Activated CD4-positive, CD25-positive, alpha-beta regulatory T cell treated with anti-CD3 and anti-CD28 coated beads, Interleukin-2, amount 50 U/mL, for 24 hours (primary cell): ENCODE results near the gene PFKP.

Experiments
- ATAC-seq, 2 donors: fragments of 150-1000 bp; cut with Tn5 transposase; one replicate each; pipeline ENCODE4 v1.10.0; 2021; ENCODE audit warnings: mild to moderate bottlenecking in 1 of 2, moderate library complexity in 1 of 2

Gene PFKP

DNA sequence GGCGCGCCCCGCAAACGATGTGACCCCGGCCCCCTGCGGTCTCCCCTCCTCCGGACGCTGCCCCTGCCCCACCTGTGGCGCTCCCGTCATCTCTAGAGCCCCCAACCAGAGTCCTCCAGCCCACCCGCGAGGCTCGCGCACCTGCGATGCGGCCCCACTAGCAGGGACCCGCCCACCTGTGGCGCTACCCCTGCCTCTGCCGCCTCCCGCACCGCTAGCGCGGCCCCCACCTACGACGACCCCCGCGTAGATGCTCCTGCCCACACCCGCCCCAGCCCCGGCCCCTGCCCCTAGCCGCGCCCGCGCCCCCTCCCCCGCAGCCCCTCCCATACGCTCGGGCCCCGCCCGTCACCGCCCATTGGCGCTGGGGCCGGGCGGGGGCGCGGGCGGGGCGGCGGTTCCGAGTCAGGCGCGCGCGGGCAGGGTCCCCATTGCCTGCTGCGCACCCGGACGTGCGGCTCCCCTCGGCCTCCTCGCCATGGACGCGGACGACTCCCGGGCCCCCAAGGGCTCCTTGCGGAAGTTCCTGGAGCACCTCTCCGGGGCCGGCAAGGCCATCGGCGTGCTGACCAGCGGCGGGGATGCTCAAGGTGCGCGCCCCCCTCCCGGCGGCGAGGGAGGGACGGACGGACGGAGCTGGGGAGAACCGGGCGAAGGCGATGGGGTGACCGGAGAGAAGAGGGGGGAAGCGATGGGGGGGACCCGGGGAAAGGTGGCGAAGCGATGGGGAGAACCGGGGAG lies at the start of gene PFKP:
Gene PFKP, plus strand, starts transcription at position 431 of the 741 bp plus-strand sequence. Its CDS starts 48 bp downstream, at position 479.
- peak; percentile 52 to 60 for ATAC-seq

DNA sequence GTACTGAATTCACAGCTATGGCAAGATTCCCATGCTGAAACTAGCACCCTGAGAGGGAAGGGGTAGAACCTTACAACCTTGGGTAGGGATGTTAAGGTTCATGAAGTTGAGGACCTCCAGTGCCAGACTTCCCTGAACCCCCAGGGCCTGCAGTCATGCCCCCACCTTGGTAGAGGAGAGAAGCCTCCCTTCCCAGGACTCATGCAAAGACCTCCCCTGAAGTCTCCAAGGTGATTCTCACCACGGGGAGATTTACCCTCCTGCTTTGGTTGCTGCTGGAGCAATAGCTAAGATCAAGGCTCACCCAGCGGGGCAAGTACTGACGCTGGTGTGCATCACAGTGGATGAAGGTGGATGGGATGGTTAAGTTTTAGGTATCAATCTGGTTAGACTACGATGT lies 49.1 kb upstream of the PFKP start:
- ATAC-seq, result no peak

DNA sequence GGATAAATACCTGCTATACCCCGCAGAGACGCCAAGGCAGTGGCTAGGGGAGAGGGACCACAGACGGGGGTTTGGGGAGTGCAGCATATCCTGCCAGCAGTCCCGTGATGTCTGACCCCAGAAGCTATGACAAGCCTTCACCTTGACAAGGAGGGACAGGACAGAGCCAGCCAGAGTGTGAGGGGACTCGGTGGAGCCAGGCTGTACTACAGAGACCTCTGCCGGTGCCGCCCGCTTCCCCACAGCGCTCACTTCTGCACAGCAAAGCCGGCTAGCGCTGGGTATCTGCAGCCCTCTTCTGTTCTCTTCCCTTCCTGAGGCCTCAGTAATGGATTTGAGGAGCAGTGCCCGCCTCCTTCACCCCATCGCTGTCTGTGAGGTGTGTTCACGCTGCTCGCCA lies 47.0 kb upstream of the PFKP start:
- no peak for ATAC-seq

DNA sequence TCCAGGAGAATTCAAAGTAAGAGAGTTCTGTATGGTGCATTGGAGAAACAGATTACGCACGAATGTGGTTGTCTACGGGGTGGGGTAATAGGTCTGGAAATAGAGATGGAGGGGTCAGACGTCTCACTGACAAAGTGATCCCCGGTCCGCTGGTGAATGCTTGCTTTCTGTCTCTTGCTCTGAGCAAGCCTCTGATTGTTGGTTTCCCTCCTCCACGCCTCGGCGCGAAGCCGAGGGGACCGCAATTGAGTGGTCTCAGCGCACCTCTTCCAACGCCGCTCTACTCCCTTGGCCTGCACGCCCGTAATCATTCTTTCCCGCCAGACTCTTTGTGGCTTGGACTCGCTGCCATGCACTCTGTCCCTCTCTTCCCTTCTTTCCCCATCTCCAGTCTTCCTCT lies 46.5 kb upstream of the PFKP start:
- ATAC-seq, result no peak

DNA sequence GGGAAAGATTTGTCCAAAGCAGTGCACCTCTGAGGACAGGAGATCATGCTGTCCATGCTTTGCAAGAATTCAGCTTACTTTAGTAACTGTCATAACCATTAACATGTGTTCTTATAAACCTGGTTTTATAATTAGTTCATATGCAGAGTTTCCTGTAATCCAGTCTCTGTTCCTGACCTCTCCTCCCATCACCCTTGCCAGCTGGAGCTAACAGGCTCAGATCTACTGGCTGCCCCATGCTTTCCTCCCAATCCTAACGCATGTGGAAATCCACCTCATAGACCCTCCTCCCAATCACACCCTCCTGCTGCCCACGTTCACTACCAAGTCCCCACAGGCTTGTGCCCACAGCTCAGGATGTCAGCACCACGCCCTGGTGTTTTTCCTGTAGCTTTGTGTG lies 45.3 kb upstream of the PFKP start:
- ATAC-seq, result no peak

DNA sequence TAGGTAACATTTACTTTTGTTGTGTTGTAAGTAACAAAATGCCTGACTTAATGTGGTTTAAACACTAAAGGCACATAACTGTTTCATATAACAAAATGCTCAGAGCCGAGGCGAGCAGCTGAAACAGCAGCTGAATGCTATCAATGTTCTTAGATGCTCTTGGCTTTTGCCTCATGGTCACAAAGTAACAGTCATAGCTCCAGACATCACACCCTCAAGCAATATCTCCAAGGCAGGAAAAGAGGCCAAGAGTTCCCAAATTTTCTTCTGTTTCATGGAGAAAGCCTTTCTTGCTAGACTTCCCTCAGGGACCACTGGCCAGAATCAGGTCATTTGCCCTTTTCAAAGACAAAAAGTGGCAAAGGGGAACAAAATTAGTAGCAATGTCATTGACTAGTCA lies 43.5 kb upstream of the PFKP start:
- no peak for ATAC-seq

DNA sequence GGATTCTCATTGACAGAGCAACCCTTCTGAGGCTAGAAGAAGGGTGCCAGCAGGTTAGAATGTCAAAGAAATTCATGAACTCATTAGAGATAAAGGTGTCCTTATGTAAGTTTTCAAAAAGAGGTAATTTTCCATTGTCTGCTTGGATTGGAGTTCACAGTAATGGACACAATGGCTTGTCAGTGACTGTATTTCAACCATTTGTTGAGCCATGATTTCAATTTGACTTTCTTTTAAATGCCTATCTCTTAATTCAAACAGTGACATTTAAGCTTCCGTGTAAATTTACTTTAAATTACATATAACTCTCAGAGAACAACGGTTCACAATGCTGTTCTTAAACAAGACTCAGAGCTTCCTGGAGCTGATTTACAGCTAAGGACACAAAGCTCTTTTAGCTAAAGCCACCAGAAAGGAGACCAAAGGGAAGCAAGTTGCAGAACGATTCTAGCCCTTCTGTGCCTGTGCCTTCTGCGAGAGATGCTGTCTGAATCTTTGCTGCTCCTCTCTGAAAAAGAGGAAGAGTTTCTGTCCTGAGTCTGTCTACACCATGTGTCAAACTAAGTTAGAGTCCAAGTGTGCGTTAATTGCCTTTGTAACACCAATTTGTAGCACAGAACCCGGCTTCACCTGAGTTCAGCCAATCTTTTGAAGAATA lies 42.2 kb upstream of the PFKP start:
- no peak for ATAC-seq

DNA sequence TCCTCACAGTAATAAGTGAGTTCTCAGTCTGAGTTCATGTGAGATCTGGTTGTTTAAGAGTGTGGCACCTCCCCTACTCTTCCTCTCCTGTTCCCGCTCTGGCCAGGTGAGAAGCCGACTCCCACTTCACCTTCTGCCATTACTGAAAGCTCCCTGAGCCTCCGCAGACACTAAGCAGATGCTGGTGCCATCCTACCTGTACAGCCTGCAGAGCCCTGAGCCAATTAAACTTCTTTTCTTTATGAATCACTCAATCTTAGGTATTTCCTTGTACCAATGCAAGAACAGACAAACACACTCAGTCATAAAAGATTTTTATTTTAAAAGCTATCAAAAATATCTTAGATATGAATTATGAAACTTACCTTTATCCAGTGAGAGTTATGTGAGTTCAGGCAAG lies 39.5 kb upstream of the PFKP start:
- no peak for ATAC-seq

DNA sequence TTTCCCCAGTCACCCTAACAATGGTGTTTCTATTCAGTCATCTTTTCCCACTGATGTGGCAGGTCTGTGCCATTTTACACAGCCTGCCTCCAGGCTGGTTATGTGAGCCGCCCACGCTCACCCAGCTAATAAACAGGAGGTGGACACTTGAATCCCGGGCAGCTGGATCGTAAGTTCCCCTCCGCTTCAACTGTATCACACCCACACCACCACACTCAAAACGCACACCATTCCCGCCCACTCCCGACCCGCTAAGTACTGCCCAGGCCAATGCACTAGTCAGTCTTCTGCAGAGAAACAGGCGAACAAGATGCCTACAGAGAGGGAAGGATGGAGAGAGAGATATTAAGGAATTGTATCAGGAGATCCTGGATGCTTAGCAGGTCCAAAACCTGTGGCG lies 38.9 kb upstream of the PFKP start:
- no peak for ATAC-seq

DNA sequence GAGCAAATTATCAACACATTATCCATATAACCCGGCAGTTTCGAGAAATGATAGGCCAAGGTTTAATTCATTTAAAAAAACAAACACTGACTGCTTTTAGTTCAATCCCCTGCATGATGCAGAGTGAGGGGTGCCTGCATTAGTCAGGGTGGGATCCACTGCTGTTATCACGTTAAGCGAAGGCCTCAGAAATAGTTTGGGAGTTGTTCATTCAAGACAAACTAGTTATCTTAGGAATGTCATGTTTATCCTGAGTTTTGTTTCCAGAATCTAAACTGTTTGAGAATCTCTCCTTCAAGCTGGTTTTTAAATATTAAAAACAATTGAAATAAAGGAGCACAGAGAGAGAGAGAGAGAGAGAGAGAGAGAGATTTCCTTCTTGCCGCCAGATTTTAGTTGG lies 36.6 kb upstream of the PFKP start:
- ATAC-seq, result no peak

DNA sequence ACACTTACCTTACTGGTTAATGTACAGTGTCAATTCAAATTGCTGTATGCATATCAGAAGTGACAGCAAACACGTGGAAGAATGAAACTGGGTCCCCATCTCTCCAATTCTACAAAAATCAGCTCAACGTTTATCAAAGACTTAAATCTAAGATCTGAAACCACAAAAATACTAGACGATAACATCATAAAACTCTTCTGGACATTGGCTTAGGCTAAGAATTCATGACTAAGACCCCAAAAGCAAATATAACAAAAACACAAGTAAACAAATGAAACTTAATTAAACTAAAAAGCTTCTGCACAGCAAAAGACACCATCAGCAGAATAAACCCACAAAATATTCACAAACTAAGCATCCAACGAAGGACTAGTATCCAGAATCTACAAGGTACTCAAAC lies 35.9 kb upstream of the PFKP start:
- ATAC-seq, result no peak

DNA sequence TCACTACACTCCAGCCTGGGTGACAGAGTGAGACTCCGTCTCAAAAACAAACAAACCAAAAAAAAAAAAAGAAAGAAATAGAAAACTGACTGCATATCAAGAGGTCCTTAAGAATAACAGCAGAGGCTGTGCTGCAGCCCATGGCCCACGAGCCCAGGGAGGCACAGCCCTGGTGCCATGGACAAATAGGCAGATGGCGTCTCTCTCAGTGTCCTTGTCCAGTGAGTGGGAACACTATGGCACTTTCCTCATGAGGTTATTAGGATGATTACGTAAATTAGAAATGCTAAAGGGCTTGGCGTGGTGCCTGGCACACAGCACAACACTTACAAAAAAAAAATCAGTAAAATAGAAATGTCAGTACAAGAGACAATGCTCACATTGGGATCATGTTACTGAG lies 33.4 kb upstream of the PFKP start:
- no peak for ATAC-seq

DNA sequence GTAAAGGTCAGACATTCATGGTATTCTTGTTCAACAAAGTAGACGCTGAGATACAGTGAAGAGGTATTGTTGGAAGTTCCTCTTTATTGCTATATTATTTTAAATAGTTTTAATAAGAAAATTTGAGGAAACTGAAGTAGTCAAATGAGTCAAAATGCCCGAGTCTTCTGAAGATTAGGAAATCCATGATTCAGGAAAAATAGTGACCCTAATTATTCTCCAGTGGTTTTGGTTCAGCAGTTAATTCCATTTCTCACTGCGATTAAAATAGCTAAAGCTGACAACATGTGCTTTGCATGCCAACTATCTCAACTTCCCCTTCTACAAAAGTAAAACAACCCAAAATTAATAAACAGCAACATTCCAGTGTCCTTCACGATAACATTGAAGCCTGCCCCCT lies 32.7 kb upstream of the PFKP start:
- ATAC-seq, result no peak

DNA sequence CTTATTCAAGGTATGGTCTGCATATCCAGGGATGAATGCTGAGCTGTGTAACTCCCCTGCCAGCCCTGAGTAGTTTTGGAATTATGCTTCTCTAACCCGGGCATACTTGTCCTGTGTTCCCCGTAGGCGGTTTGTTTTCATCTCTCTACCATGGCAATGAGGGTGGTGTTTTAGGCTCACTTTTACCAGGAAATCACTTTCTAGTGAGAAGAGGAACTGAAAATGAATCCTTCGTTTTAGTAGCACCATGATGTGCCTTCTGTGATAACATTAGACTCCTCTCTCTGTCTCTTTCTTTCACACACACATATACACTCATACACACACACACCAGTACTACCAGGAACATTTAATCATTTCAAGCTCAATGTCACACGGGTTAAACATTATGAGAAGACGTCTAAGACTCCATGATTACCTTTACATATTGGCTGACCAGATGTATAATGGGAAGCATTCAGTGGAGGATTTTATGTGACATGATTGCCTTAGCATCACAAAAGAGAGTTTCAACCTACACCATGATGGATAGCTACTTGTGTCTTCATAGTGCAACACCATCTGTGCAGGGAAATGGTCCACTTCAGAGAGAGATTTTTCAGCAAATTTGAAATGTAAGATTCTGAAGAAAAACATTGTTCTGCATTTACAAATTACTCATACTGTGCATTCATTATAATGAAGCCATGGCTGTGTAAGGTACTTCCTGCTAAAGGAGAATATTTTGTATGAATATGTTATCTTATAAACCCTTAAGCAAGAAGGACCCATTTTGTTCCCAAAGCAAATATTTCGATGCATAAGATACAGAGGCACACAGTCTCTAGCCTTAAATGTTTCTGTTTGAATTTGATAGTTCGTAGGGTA lies 31.0 kb upstream of the PFKP start:
- peak; percentile 35 to 53 for ATAC-seq

DNA sequence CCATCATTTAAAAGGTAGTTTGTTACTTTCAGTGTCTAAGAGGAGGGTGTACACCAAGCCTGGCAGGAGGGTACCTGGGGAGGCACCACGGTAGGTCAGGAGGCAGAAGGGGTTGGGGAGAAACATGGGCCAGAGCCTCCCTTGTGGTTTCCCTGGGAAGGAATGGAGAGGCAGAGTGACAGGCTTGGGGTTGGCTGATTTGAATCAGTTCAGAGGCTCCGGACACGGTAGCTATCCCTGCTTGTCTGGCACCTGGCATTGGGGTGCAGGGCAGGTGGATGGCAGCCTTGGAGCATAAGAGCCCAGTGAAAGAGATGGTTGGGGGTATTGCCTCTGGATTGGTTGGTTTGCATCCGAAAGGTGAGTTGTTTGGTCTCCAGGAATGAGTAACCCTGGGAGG lies 30.2 kb upstream of the PFKP start:
- ATAC-seq, result no peak

DNA sequence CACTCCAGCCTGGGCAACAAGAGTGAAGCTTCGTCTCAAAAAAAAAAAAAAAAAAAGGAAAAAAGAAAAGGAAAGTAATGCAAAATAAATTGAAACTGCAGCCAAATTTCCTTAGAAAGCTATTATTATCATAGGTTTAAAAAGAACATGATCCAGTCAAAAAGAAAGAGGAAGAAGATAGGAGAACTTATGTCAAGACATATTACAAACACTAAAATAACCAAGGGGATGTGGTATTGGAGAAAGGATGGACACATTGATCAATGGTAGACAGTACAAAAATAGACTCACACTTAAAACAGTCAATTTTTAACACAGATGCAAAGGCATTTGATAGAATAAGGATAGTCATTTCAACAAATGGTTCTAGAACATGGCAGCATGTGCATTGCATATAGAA lies 27.3 kb upstream of the PFKP start:
- ATAC-seq, result no peak

DNA sequence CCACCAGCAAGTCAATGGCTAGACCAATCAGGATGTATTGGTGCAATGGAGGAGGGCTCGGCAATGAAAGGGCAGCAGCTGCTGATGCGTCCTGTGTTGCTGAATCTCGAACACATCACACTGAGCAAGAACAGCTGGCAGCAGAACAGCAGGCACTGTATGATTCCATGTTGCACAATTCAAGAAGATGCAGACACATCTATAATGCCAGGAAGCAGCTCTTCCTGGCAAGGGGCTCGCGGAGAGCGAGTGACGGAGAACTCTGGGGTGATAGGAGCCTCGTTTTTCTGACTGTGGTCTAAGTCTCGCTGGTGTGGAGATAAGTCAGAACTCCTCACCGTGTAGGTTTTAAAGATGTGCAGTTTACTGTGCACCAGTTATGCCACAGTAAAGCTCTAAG lies 24.8 kb upstream of the PFKP start:
- ATAC-seq, result no peak

DNA sequence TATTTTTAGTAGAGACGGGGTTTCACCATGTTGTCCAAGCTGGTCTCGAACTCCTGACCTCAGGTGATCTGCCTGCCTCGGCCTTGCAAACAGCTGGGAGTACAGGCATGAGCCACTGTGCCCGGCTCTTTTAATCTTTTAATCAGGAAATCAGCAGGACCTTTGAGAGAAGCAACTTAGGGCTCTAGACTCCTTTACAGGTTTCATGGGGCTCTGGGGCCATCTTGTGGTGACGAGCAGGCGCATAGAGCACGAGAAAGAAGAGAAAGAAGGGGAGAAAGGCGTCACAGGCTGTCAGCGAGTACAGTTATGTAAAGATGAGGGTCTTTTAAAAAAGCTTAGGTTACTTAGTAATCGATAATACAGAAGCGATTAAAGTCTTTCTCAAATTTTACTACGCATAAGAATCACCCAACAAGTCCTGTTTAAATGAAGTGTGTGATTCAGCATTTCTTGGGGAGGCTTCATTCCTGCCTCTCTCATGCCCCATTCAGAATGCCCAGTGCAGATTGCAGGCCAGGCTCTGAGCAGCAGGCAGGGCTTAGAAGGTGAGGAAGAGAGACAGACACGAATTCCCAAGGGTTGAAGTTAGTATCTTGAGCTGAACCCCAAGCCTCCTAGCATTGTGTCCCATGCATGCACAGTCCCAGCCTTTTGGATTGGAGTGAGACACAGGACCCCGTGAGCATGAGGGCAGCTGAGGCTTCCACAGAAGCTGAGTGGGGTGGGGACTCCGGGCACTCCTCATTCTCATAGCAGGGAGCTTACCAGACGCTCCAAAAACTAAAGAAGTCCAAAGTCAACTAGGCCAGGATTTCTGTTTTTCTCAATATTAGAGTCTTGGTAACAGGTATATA lies 23.6 kb upstream of the PFKP start:
- peak; percentile 58 to 71 for ATAC-seq

DNA sequence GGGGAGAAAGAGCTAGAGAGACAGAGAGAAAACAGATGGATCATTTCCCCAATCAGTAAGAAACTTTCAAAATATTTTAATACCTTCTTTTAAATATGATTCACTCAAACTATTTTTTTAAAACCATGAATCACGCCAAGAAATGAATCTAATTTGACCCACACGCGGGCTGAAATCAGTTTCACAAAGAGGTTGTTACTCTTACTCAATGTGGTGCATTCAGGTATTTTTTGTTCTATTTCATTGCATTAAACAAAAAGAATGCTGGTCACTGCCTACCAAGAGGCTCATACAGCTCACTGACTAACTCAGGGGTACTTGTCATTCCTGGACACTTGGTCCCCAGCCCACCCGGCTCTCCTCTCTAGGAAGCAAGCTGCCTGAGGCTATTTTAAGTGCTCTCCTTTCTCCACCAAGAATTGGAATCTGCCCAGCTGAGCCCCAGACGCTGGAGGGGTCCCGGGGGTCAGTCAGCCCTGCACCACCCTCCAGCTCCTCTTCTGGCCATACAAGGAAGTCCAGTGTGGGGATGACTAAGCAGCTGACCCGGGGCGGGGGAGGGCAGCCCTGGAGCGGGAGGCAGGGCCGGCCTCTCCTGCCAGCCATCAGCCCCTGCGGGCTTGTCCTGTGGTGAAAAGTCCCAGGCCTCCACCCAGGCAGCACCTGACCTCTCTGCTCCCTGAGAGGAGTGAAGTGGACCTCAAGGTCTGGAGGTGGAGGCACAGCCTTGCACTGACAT lies 21.7 kb upstream of the PFKP start:
- ATAC-seq, result peak; percentile 71 to 77

DNA sequence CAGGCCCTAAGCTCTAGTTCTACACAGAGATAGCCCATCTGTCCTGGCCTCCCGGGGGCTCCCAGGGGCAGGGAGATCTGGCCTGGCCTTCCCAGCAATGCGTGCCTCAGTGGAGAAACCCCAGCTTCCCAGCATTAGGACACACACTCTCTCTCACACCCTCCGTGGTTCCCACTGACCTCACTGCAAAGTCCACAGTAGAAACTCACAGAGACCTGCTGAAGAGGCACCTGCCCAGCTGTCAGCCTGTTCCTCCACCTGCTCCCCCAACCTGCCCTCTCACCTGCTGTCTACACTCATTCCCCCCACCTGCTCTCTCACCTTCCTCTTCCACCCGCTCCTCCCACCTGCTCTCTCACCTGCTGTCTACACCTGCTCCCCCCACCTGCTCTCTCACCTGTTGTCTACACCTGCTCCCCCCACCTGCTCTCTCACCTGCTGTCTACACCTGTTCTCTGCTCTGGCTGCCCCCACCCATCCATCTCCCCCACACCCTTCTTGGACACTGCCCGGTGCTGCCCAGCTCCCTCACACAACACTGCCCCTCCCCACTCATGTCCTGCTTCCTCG lies 21.1 kb upstream of the PFKP start:
- no peak for ATAC-seq

DNA sequence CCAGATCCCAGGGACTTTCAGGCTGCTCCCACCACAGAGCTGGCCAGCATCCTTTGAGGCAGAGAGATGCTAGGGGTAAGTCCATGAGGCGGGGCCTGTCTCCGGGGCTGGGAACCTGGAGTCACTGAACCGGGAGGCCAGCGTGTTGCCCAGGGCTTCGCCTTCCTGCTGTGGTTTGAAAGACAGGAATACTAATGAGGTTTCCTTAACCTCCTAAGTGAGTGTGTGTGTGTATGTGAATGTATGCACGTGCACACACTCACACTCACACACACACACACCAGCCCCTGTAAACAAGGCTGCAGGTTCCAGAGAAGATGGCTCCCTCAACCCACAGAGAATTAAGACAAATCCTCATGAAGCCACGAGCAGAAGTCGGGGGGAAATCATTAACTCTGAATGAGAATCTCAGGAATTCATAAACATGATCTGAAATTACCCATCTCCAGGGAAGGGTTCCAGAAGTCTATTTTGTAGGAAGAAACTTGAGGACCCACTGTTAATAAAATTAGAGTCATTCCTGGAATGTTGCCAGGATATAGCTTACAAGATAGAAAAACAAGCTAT lies 20.3 kb upstream of the PFKP start:
- ATAC-seq, result no peak
